Heart left ventricle (tissue), 16 donors: ENCODE measurements around the gene RHO. TPM values are rescaled to one million over a fixed set of nuclear protein-coding genes. Genes with fewer than 3 reads are reported as not detected.

Experiments used
- ATAC-seq, 4 donors: fragments of 200-7000 bp; cut with Tn5 transposase; one replicate each; pipeline ENCODE4 v1.9.1; 2020 to 2022; ENCODE audit warnings: moderate library complexity in 4 of 4, mild to moderate bottlenecking in 3 of 4, moderate number of reproducible peaks in 1 of 4
- DNase-seq, 5 donors: peaks; one replicate each; pipeline ENCODE4 v3.0.0-alpha.2; 2020
- H3K27ac ChIP-seq, 12 donors: fragments of 200-600 bp; sonication (generic) in 4 of 12; one replicate each; pipeline versions ENCODE4 v1.5.0 to v1.8.0; 2016 to 2022; ENCODE audit warnings: mild to moderate bottlenecking in 2 of 12
- H3K27me3 ChIP-seq, 9 donors: fragments of 200-600 bp; sonication (generic) in 2 of 9; one replicate each; pipeline versions ENCODE4 v1.5.1 to v1.8.0; 2016 to 2022; ENCODE audit warnings: mild to moderate bottlenecking in 3 of 9
- H3K36me3 ChIP-seq, 9 donors: fragments of 200-600 bp; sonication (generic) in 2 of 9; one replicate each; pipeline versions ENCODE4 v1.5.0 to v1.8.0; 2018 to 2022; ENCODE audit warnings: mild to moderate bottlenecking in 2 of 9
- H3K4me1 ChIP-seq, 12 donors: fragments of 200-600 bp; sonication (generic) in 4 of 12; one replicate each; pipeline versions ENCODE4 v1.5.0 to v1.8.0; 2016 to 2022; ENCODE audit warnings: mild to moderate bottlenecking in 3 of 12
- H3K4me3 ChIP-seq, 12 donors: fragments of 200-600 bp; sonication (generic) in 4 of 12; one replicate each; pipeline versions ENCODE4 v1.5.0 to v1.8.0; 2017 to 2022; ENCODE audit warnings: mild to moderate bottlenecking in 9 of 12, moderate library complexity in 4 of 12
- H3K9me3 ChIP-seq, 12 donors: fragments of 200-600 bp; sonication (generic) in 4 of 12; one replicate each; pipeline versions ENCODE4 v1.5.0 to v1.8.0; 2016 to 2022; ENCODE audit warnings: mild to moderate bottlenecking in 1 of 12
- CTCF ChIP-seq, 12 donors: fragments of 200-600 bp; sonication (generic) in 4 of 12; IDR thresholded peaks; one replicate each; pipeline versions ENCODE4 v1.5.0 to v1.8.0; 2018 to 2022; ENCODE audit warnings: antibody characterized with exemption in 12 of 12, mild to moderate bottlenecking in 5 of 12
- POLR2A ChIP-seq, 2 donors: fragments of 450-650 bp; IDR thresholded peaks; one replicate each; pipeline ENCODE4 v1.6.1; 2017; ENCODE audit warnings: antibody characterized with exemption in 2 of 2, mild to moderate bottlenecking in 2 of 2, moderate library complexity in 2 of 2
- WGBS, 4 donors: extraction: QIAGEN DNeasy Blood & Tissue Kit in 2 of 4; methylation state at CpG; one replicate each; pipeline versions ENCODE4 v1.1.5 to v1.1.7; 2013 to 2018; 5-methylcytosine and 5-hydroxymethylcytosine counted together
- intact Hi-C, 10 donors: fragments of 100-400 bp; cut with DNase I; formaldehyde crosslinking; loops; one replicate each; pipeline versions ENCODE4 v1.11.1 to v1.14.2; 2022
- polyA plus RNA-seq, 2 donors: library from polyadenylated mRNA; stranded (reverse); fragments of 200-250 nt; gene quantifications; one replicate each; pipeline ENCODE4 v1.2.3, GENCODE V29; 2013
- total RNA-seq, 9 donors: library from RNA; depleted of rRNA in 2 of 9; stranded (reverse); fragments of >200 nt in 2 of 9; fragmentation: NEBNext Ultra II Directional in 3 of 9; extraction: Animal tissue kit (Norgen Biotek cat#: 25700) in 3 of 9; gene quantifications; one replicate each; pipeline versions ENCODE4 v1.1.0 to v1.2.4, GENCODE V29; 2016 to 2023
- donor health status: ischemic (EF 13 %, LVEDD 7.1; RV severe dilation, severe dysfunction).
- donor health status: healthy with polysubstance abuse.
- donor health status: DM: no; HTN: yes; CAD: no.
- donor health status: DM: no; HTN: no; CAD: no.
- donor health status: ischemic (EF 25% LVEDD 6.9; RV normal size, moderate dysfunction).
- donor health status: ischemic (EF 25% LVEDD 5.7; RV mildly dilated, moderate dysfunction).
- donor health status: healthy.
- donor health status: DM: yes; HTN: yes; CAD: no.
- donor health status: ischemic (EF 35%, LVEDD 5.7; RV mildly dilated, moderate dysfunction).
- donor health status: nonischemic (EF 11% LVEDD 7.7; RV severe dilation, severe dysfunction).
- donor health status: DM: yes; HTN: yes; CAD: no.
- donor health status: PGD.
- donor health status: ischemic (EF 29% LVEDD 5.4; RV normal size, mild dysfunction).
- donor health status: nonischemic (EF 23%, LVEDD 6.1; RV moderate dilation, normal function).

Gene RHO
- total and polyA plus RNA-seq, 11 donors, result 0.08 TPM; not detected in 10

GRCh38 chr3:129556890-129557547 lies 28.6 kb downstream of the RHO start:
- no peaks in the 10 kb centered on the region for H3K27me3 ChIP-seq

GRCh38 chr3:129557548-129557894 lies 29.1 kb downstream of the RHO start:
- peak overlapping the region in 9 of 12 donors; percentile 1 to 43 (median 21) for H3K27ac ChIP-seq
- DNase-seq (peak in 3 of 5 donors; percentile 46 to 76 (median 66)), ATAC-seq (peak in 3 of 4 donors; percentile 27 to 59 (median 46))
- H3K36me3 ChIP-seq, result peaks cover 0 to 80% (median 54%) of the 10 kb centered on the region in 9 donors
- H3K4me1 ChIP-seq, result peaks cover 12 to 99% (median 78%) of the 10 kb centered on the region in 12 donors
- no peaks in the 10 kb centered on the region for H3K9me3 ChIP-seq
- H3K27me3 ChIP-seq, result no peaks in the 10 kb centered on the region
- 44 to 52% (median 46%) methylated on average over 11 of the region's 11 CpGs for WGBS, 4 donors
- no peak for TF ChIP-seq CTCF (IDR thresholded peaks at IDR 0.05)
- no peak for TF ChIP-seq POLR2A (IDR thresholded peaks at IDR 0.05)
- H3K4me3 ChIP-seq, result no peak overlapping the region
- intact Hi-C loops, result loop anchor here in 2 of 10 donors (10.0 kb wide), 1 partner anchor 53 kb away; no protein-coding TSS in a partner anchor

More at GRCh38 chr3:129556890-129557547, 28.6 kb downstream of the RHO start:
- Histone ChIP-seq H3K27ac (peak overlapping the region in 7 of 12 donors; percentile 1 to 43 (median 21)), H3K9me3 (no peaks in the 10 kb centered on the region), H3K36me3 (peaks cover 0 to 75% (median 49%) of the 10 kb centered on the region in 9 donors), H3K4me3 (no peak overlapping the region), H3K4me1 (peaks cover 12 to 99% (median 78%) of the 10 kb centered on the region in 12 donors)
- DNase-seq (peak in 1 of 5 donors; percentile 43), ATAC-seq (no peak)
- WGBS, 4 donors, result 84 to 87% (median 86%) methylated on average over 27 to 31 of the region's 31 CpGs
- no peak for TF ChIP-seq CTCF (IDR thresholded peaks at IDR 0.05)
- TF ChIP-seq POLR2A (IDR thresholded peaks at IDR 0.05), result no peak
- intact Hi-C loops, result loop anchor here in 2 of 10 donors (10.0 kb wide), 1 partner anchor 52 kb away; no protein-coding TSS in a partner anchor

- peak in 1 of 5 donors; percentile 35 for DNase-seq
- Histone ChIP-seq H3K27me3 (no peaks in the 10 kb centered on the region), H3K27ac (peak overlapping the region in 9 of 12 donors; percentile 1 to 47 (median 21)), H3K36me3 (peaks cover 0 to 87% (median 61%) of the 10 kb centered on the region in 9 donors), H3K9me3 (no peaks in the 10 kb centered on the region), H3K4me3 (no peak overlapping the region), H3K4me1 (peaks cover 12 to 98% (median 77%) of the 10 kb centered on the region in 12 donors)
- no peak for ATAC-seq
- 85 to 90% (median 85%) methylated on average over 15 of the region's 15 CpGs for WGBS, 4 donors
- TF ChIP-seq CTCF (IDR thresholded peaks at IDR 0.05), result no peak
- no peak for TF ChIP-seq POLR2A (IDR thresholded peaks at IDR 0.05)
- intact Hi-C loops, result loop anchor here in 2 of 10 donors (10.0 kb wide), 1 partner anchor 53 kb away; no protein-coding TSS in a partner anchor
These were observed 29.8 kb downstream of the RHO start for GRCh38 chr3:129558081-129558771.
